Liver (tissue), 9 donors: ENCODE data around the gene TPD52L1. TPM values are rescaled to one million over a fixed set of nuclear protein-coding genes. Genes with fewer than 3 reads are reported as not detected.

ENCODE experiments used
- DNase-seq: peaks from one replicate; pipeline ENCODE4 v3.0.0-alpha.2; 2017; ENCODE audit warnings: low spot score
- H3K27ac ChIP-seq, 2 donors: one replicate each; pipeline ENCODE4 v1.7.0; 2013; ENCODE audit warnings: inconsistent platforms in 2 of 2, low read length in 2 of 2, control low read depth in 1 of 2, low read depth in 1 of 2, mild to moderate bottlenecking in 1 of 2
- H3K27me3 ChIP-seq, 4 donors: one replicate each; pipeline versions ENCODE4 v1.6.1 to v1.7.0; 2013; ENCODE audit warnings: low read length in 3 of 4, inconsistent platforms in 1 of 4, mild to moderate bottlenecking in 1 of 4, moderate library complexity in 1 of 4; ENCODE audit not compliant: control insufficient read depth in 4 of 4, insufficient read depth in 4 of 4
- H3K36me3 ChIP-seq, 4 donors: one replicate each; pipeline versions ENCODE4 v1.6.1 to v1.7.0; 2013; ENCODE audit warnings: low read length in 3 of 4, mild to moderate bottlenecking in 3 of 4, low read depth in 1 of 4, moderate library complexity in 1 of 4; ENCODE audit not compliant: control insufficient read depth in 4 of 4, insufficient read depth in 3 of 4
- H3K4me1 ChIP-seq, 4 donors: one replicate each; pipeline versions ENCODE4 v1.6.1 to v1.7.0; 2013; ENCODE audit warnings: low read length in 3 of 4, mild to moderate bottlenecking in 3 of 4, moderate library complexity in 1 of 4; ENCODE audit not compliant: control insufficient read depth in 4 of 4, insufficient read depth in 4 of 4
- H3K4me3 ChIP-seq, 3 donors: one replicate each; pipeline versions ENCODE4 v1.6.1 to v1.7.0; 2013; ENCODE audit warnings: low read length in 3 of 3, control low read depth in 1 of 3, low read depth in 1 of 3, mild to moderate bottlenecking in 1 of 3
- H3K9ac ChIP-seq, 2 donors: one replicate each; pipeline ENCODE4 v1.7.0; 2013; ENCODE audit warnings: low read length in 2 of 2, mild to moderate bottlenecking in 2 of 2, moderate library complexity in 2 of 2, control low read depth in 1 of 2, low read depth in 1 of 2
- H3K9me3 ChIP-seq, 4 donors: one replicate each; pipeline versions ENCODE4 v1.6.1 to v1.7.0; 2013; ENCODE audit warnings: low read length in 3 of 4; ENCODE audit not compliant: control insufficient read depth in 4 of 4
- ATF3 ChIP-seq: IDR thresholded peaks from 2 replicates; pipeline ENCODE4 v1.6.1; 2016; ENCODE audit warnings: antibody characterized with exemption
- CTCF ChIP-seq: fragments of 150-350 bp; IDR thresholded peaks from 2 replicates; pipeline ENCODE4 v1.5.1; 2017; ENCODE audit warnings: improper control_type of control experiment, low read depth, low read length; ENCODE audit not compliant: missing input control
- EGR1 ChIP-seq, 2 donors: IDR thresholded peaks; 2 replicates each; pipeline ENCODE4 v1.6.1; 2016 to 2018; ENCODE audit warnings: antibody characterized with exemption in 2 of 2, low read depth in 2 of 2
- FOXA1 ChIP-seq: IDR thresholded peaks from 2 replicates; pipeline ENCODE4 v1.6.1; 2016; ENCODE audit warnings: antibody characterized with exemption
- FOXA2 ChIP-seq: IDR thresholded peaks from 2 replicates; pipeline ENCODE4 v1.6.1; 2016; ENCODE audit warnings: antibody characterized with exemption
- GABPA ChIP-seq, 2 donors: IDR thresholded peaks in 1 of 2; conservative IDR thresholded peaks in 1 of 2; 2 replicates each; pipeline ENCODE4 v1.6.1; 2016; ENCODE audit warnings: antibody characterized with exemption in 2 of 2, mild to moderate bottlenecking in 1 of 2, moderate library complexity in 1 of 2
- HNF4A ChIP-seq, 2 donors: conservative IDR thresholded peaks; 2 replicates each; pipeline ENCODE4 v1.6.1; 2016; ENCODE audit warnings: antibody characterized with exemption in 2 of 2, mild to moderate bottlenecking in 2 of 2
- HNF4G ChIP-seq: IDR thresholded peaks from 2 replicates; pipeline ENCODE4 v1.6.1; 2016; ENCODE audit warnings: antibody characterized with exemption
- JUND ChIP-seq, 2 donors: IDR thresholded peaks; 2 replicates each; pipeline ENCODE4 v1.6.1; 2016; ENCODE audit warnings: antibody characterized with exemption in 2 of 2
- MAX ChIP-seq: IDR thresholded peaks from 2 replicates; pipeline ENCODE4 v1.6.1; 2016; ENCODE audit warnings: antibody characterized with exemption
- NR2F2 ChIP-seq: IDR thresholded peaks from 2 replicates; pipeline ENCODE4 v1.6.1; 2016; ENCODE audit warnings: antibody characterized with exemption
- RAD21 ChIP-seq, 2 donors: IDR thresholded peaks; 2 replicates each; pipeline ENCODE4 v1.6.1; 2016; ENCODE audit warnings: antibody characterized with exemption in 2 of 2, mild to moderate bottlenecking in 2 of 2
- REST ChIP-seq: IDR thresholded peaks from 2 replicates; pipeline ENCODE4 v1.6.1; 2016; ENCODE audit warnings: antibody characterized with exemption, mild to moderate bottlenecking
- RXRA ChIP-seq, 2 donors: IDR thresholded peaks; 2 replicates each; pipeline ENCODE4 v1.6.1; 2017 to 2018; ENCODE audit warnings: antibody characterized with exemption in 2 of 2, mild to moderate bottlenecking in 1 of 2
- SP1 ChIP-seq: IDR thresholded peaks from 2 replicates; pipeline ENCODE4 v1.6.1; 2018; ENCODE audit warnings: antibody characterized with exemption, mild to moderate bottlenecking
- TAF1 ChIP-seq: conservative IDR thresholded peaks from 2 replicates; pipeline ENCODE4 v1.6.1; 2016; ENCODE audit warnings: antibody characterized with exemption, mild to moderate bottlenecking
- YY1 ChIP-seq: IDR thresholded peaks from 2 replicates; pipeline ENCODE4 v1.6.1; 2016; ENCODE audit warnings: antibody characterized with exemption, mild to moderate bottlenecking
- ZBTB33 ChIP-seq: IDR thresholded peaks from 2 replicates; pipeline ENCODE4 v1.6.1; 2016; ENCODE audit warnings: antibody characterized with exemption
- WGBS: extraction: QIAGEN DNeasy Blood & Tissue Kit; methylation state at CpG from one replicate; pipeline ENCODE4 v1.1.7; 2013; 5-methylcytosine and 5-hydroxymethylcytosine counted together
- polyA plus RNA-seq, 2 donors: library from polyadenylated mRNA; stranded (reverse) in 1 of 2; unstranded in 1 of 2; fragments of 200-250 nt in 1 of 2; fragments of >200 nt in 1 of 2; fragmentation: Nextera tagmentation in 1 of 2; extraction: Ambion mirVana in 1 of 2; gene quantifications; one replicate each; pipeline versions ENCODE4 v1.2.1 to v1.2.3, GENCODE V29; 2013 to 2015
- total RNA-seq, 2 donors: library from RNA; depleted of rRNA; stranded (reverse); fragments of >200 nt; gene quantifications; one replicate each; pipeline ENCODE4 v1.2.3, GENCODE V29; 2014
- donor health status: healthy.
- donor health status: healthy.
- donor health status: healthy.
- donor health status: healthy.
- donor health status: healthy.

The TPD52L1 gene
- total and polyA plus RNA-seq, 4 donors: 8.9 to 66.4 (median 56.6) TPM

GRCh38 chr6:125224231-125224861 is 70.8 kb downstream of the TPD52L1 start (continued):
- TF ChIP-seq CTCF: no peak
- TF ChIP-seq RXRA (IDR thresholded peaks at IDR 0.05): no peak
- no peak for TF ChIP-seq MAX
- no peak for TF ChIP-seq NR2F2
- TF ChIP-seq FOXA2: no peak
- TF ChIP-seq HNF4A (conservative IDR thresholded peaks at IDR 0.05): no peak
- no peak for TF ChIP-seq EGR1 (IDR thresholded peaks at IDR 0.05; ENCODE audit: low read depth in 2 of 2)
- no peak for TF ChIP-seq FOXA1
- no peak for TF ChIP-seq YY1
- TF ChIP-seq JUND (IDR thresholded peaks at IDR 0.05): no peak
- TF ChIP-seq TAF1: no peak
- no peak for TF ChIP-seq ATF3

- 96% methylated on average over 6 of the region's 6 CpGs for WGBS
- no peak for DNase-seq
- Histone ChIP-seq H3K27ac (no peak overlapping the region), H3K9ac (no peak overlapping the region), H3K4me3 (no peak overlapping the region), H3K4me1 (peaks cover 0 to 2% (median 0%) of the 10 kb centered on the region in 4 donors), H3K27me3 (no peaks in the 10 kb centered on the region), H3K36me3 (no peaks in the 10 kb centered on the region), H3K9me3 (no peaks in the 10 kb centered on the region)
- TF ChIP-seq ATF3 (no peak), REST (no peak), ZBTB33 (no peak), RXRA (IDR thresholded peaks at IDR 0.05) (no peak), CTCF (no peak), HNF4G (no peak), HNF4A (conservative IDR thresholded peaks at IDR 0.05) (no peak), NR2F2 (no peak), FOXA2 (no peak), SP1 (no peak), GABPA (IDR thresholded peaks at IDR 0.05 in 1 of 2, conservative IDR thresholded peaks at IDR 0.05 in 1 of 2) (no peak), RAD21 (IDR thresholded peaks at IDR 0.05) (no peak), MAX (no peak), FOXA1 (no peak), YY1 (no peak), EGR1 (IDR thresholded peaks at IDR 0.05; ENCODE audit: low read depth in 2 of 2) (no peak), JUND (IDR thresholded peaks at IDR 0.05) (no peak)
Measured at GRCh38 chr6:125227244-125227643, 73.7 kb downstream of the TPD52L1 start.
